Stimulated activated CD4-positive, alpha-beta T cell treated with anti-CD3 and anti-CD28 coated beads, Interleukin-4, amount 100 ng/mL, for 4 hours (primary cell): ENCODE results near the gene SLC35F3.

Experiments
- DNase-seq, 2 experiments: peaks; one replicate each; pipeline ENCODE4 v3.0.0-alpha.2; 2020

The SLC35F3 gene

DNA sequence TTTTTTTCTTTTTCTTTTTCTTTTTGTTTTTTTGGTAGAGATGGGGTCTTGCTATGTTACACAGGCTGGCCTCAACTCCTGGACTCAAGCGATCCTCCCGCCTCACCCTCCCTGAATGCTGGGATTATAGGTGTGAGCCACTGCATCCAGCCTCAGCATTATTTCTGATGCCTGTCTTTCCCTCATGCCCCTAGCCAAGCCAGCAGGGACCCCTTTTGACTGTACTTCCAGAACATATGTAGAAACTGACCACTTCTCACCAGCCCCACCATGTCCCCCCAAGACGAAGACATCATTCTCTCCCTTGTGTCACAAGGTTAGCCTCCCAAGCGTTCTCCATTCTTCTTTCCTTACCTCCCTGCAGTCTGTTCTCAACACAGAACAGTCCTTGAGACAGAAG, 360.8 kb downstream of the SLC35F3 start:
- no peak for DNase-seq

DNA sequence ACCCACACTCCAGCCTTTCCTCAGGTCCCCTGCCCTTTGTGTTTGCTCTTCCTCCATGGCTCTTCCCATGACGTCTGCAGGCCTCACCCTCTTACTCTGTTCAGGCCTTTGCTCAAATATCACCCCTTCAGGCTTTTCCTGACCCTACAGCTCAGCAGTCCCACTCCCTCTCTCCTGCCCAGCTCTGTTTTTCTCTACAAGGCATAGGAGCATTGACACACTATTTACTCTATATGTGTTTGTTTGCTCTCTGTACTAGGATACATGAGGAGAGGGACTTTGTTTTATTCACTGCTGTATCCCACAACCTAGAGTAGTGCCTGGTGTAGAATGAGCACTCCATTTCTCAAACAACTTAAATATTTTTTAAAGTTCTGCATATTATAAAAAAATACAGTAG, 361.4 kb downstream of the SLC35F3 start:
- DNase-seq, result no peak

DNA sequence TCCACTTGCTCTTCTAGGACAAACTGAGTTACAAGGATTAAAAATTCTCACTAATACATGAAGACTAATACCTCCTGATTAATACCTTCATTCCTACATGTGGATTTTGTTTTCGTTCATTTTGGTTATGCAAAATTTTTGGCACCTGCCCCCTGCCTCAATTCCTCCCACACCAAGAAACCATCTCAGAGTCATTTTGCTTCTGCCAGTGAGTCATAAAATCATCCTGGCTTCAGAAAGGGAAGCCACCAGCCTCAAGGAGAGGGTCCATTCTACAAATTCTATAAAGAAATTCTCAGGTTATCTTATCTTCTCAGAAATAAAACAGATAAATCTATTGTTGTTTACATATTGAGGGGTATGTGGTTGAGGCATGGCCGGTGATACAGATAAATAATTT, 365.6 kb downstream of the SLC35F3 start:
- DNase-seq, result no peak

DNA sequence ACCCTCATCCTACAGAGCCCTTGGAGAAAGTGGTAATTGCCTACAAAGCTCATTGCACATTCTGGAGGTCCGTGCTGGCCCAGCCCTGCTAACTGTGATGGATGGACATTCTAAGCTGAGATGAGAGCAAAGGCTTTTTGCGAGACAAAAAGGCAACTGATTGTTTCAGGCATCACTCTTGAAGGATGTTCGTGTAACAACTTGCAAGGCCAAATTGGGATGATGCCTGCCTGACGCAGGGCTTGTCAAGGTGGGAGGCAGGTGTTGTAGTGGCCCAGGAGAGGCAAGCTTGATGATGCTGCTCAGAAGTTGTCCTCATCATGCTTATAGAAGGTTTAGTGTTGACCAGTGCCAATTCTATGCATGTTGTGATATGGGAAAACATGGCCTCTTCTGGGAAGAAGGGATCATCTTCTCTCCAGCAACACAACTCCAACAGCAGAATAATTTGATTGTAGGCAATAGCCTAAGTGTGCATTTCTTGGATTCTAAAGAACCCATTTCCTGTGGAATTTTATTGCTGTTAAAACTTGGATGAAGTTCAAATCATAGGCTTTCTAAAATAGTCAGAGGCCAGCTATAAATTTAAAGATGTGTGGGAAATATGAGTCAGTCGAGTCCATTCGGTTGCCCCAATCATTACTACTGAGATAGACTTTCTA, 366.2 kb downstream of the SLC35F3 start:
- DNase-seq, result no peak

DNA sequence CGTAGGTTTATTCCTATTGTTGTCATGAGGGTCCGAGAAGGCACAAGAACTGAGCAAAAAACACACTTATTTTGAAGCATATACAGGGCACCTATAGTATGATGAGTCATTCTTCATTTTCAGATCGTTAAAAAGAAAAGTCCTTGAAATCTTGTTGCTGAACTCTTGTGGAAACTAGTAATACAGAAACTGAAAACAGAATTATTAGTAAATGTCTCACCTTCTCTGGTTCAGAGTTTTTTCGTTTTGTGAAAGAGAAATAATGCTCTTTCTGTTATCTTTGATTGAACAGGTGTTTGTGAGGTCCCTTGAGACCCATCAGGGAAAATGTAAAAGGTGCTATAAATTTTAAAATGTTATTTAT, 366.7 kb downstream of the SLC35F3 start:
- DNase-seq, result no peak

DNA sequence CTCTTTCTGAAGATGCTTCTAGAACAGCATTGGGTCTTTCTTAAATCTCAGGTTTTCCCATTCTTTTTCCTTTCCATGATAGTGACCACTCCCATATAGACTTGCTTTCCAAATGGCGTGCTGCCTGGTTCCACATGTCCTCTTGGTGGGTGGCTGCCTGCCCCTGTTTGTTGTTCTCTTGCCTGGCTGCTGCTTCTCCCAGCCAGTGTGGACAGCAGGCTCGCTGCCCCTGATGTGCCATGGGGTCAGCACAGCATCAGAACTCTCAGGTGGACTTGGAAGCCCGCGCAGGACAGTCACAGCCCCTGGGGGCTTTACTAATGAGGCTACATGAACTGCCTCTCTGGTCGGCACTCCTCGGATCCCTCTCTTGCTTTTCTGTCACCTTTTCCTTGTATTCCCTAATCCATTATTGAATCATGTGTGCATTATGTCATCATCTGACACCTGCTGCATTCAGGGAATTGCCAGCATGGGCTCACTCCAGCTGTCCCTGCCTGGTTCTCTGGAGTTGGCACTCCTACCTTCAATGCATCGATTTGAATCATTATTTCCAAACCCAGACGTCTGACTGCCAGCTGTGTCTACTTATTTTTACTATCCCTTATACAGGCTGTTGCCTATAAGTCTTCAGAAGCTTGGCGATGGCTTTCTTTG, 368.3 kb downstream of the SLC35F3 start:
- DNase-seq, result no peak

DNA sequence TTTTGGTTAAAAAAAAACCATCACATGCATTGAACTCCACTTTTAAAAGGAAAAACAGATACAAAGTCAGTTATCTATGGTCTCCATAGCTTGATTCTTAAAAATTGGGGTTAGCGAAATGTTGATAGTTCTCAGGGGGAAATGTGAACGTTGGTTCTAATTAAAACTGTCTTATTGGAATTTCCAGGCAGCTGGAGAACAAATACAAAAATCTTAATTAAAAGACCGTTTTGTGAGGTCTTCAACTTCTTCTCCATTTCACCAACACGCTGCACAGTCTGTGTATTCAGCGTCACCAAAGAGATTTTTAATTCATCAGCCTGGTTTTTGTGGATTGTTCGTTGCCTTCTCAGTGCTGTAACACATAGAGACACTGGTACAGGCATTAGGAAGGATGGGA, 369.5 kb downstream of the SLC35F3 start:
- DNase-seq, result no peak

DNA sequence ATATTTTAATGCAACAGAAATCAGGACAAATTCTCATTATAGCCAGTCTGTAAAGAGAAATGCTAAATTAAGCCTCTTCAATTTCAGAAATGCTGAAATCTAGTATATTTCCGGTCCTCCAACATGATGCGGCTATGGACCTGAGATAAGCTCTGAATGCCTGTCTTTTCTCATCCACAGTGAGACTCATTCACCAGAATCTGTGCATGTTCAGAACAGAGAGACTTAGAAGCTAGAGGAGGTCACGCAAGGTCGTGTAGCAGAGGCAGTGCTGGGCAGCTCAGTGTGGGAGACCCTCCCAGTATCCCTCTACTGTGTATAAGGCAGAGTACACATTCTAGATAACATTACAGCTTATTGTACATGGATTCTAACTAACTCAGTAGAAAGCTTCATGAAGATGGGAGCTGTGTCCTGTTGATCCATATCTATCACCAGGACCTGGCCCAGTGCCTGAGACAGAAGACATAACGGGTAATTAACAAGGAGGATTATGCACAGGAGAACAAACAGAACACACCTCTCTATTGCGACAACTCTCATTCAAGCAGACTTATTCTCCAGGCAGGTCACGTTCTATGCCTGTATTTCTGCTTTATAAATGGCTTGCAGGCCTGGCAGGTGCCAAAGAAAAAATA, 371.8 kb downstream of the SLC35F3 start:
- no peak for DNase-seq

DNA sequence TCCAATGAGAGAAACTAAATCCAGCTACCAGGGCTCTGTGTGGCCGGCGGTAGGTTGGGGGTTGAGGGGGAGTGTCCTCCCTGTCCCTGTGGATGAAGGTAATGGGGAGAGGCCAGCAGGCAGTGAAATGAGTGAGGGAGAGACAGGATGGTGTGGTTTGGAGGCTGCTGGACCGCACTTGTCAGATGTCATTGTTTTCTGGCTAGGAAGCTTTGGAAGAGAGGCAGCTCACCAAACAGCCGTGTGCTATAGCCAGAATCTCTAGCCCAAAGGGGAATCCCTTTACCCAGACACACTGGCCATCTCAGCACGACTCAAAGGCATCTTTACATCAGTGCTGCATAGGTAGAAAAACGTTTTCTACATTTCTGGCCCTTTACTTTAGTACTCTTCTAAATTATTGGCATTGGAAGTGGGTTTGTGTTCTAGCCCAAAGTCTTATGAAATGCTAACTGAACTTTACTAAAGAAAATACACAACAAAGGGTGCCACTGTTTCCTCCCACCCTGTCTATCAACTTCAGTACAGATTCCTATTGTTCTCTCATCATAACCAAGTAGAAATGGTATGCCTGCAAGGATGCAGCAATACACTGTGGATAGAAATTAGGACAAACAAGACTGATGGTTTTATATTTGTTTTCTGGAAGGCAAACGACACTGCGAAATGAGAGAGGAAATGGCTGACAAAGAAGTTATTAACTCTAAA, 372.8 kb downstream of the SLC35F3 start:
- no peak for DNase-seq

DNA sequence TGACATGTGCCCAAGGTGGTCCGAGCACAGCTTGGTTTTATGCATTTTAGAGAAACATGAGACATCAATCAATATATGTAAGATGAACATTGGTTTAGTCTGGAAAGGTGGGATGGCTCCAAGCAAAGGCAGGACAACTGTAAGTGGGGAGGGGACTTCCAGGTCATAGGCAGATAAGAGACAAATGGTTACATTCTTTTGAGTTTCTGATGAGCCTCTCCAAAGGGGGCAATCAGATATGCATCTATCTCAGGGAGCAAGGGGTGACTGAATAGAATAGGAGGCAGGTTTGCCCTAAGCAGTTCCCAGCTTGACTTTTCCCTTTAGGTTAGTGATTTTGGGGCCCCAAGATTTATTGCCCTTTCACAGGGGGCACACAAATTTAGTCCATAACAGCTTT, 374.5 kb downstream of the SLC35F3 start:
- no peak for DNase-seq

DNA sequence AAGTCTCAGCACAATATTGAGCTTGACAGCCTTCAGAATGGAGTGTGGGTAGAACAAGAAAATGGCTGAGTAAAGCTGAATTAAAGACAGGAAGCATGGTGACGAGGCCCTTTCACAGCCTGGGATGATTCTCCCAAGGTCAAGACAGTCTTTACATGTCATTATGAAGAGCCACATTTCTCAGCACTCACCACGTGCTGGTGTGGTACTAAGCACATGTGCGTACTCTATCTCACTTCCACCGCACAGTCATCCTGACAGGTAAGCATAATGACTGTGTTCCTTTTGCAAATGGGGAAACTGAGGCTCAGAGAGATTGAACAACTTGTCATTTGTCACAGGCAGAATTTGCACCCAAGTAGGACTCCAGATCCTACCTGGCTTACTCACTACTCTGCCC, 376.0 kb downstream of the SLC35F3 start:
- DNase-seq, result no peak

DNA sequence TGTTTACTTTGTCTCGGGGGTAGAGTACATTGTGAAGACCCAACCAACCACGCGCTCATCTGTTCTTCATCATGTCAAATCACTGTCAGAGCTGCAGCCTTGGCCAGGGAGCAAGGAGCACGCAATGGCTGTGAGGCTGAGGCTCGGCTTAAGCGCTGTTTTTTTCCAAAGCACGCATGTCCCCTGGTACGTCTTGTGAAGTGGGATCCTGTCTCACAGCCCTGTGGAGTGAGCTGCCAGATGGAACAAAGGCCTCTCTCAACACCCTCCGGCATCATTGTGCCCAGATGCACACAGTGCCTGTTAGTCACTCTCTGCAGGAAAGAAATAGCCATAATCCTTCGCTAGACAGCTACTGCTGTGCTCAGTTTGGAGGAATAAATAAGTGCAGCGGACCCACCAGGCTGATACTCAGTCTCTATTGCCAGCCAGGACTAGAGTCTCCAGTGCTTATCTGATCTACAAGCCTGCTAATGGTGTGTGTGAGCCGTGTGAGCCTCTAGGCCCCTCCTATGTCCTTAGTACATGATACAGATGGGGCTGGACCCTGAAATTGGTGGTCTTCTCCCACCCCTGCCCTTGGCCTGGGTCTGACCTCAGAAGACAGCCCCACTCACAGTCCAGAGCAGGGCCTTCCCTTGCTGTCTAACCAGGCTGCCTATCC, 377.5 kb downstream of the SLC35F3 start:
- no peak for DNase-seq

DNA sequence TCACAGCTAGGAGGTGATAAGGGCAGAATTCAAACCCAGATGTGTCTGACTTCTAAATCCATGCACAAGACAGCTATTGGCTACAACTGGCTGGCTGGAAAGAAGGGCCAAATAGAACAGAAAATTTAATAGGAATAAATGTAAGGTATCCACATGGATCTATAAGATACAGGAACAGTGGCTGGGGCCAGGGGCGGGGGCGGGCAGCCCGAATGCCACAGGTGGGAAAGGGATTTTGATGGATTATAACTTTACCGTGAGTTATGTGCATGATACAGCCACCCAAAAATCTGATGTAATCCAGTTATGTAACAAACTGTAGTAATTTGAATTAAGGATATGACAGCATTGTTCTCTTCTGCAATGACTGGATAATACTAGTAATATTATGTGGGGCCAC, 381.7 kb downstream of the SLC35F3 start:
- DNase-seq, result no peak

DNA sequence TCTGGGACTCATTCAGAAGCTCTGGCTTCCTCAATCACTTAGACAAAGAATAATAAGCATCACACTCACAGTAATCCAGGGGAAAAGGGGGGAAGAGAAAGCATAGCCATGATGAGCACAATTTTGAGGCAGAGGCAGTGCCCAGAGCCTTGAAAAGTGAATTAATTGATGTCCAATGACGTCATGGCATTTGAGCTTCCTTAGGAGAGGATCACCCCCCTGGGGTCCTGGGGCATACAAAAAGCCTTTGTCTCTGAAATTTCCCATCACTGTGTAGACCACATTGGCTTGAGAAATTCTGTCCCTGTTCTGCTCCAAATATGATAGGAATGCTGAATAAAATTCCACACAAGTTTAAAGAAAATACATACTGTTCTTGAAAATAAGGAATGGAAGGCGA, 384.5 kb downstream of the SLC35F3 start:
- no peak for DNase-seq

DNA sequence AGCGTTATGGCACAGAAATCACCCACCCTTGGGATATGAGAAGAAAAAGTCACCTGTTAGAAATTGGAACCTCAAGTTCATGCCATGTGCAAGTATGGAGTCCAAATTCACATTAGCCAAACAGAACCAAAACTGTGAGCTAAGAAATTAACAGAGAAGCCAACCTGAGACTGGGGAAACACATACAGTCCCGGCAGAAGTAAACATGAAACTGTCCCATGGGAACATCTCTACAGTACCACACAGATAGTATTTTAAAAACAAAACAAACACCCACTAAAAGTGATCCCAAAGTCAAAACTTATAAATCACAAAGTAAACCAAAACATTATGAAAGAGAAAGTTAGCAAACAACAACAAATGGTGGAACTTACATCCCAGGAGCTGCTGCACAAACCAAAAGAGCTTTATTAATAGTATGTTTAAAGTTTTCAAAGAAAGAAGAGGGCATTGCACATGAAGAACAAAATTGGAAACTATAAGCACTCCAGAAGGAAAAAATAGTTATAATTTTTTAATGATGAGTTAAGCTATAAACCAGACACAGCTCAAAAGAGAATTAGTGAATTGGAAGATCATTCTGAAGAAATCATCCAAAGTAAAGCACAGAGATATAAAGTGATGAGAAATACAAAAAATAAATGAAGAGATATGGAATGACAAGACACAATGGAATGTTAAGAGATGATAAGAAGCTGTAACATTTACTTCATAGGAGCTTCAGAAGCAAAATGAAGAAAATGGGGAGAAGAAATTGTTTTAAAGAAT, 385.2 kb downstream of the SLC35F3 start:
- DNase-seq, result no peak

DNA sequence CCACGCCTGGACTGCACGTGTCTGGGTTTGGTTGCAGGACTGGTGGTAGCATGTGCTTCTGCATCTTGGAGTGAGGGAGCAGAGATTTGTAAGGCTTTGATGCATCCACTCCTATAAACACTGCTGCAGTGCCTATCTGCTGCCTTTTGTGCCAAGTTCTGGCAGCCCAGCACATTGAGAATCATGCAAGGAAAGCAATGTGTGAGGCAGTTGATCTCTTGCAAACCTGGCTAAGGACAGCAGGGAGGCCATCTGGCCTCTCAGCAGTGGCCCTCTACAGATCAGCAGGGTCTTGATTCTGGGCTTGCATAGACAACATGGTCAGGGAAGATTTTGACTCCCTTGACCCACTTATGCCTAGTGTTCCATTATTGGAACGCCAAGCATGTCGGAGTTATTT, 387.5 kb downstream of the SLC35F3 start:
- DNase-seq, result no peak

DNA sequence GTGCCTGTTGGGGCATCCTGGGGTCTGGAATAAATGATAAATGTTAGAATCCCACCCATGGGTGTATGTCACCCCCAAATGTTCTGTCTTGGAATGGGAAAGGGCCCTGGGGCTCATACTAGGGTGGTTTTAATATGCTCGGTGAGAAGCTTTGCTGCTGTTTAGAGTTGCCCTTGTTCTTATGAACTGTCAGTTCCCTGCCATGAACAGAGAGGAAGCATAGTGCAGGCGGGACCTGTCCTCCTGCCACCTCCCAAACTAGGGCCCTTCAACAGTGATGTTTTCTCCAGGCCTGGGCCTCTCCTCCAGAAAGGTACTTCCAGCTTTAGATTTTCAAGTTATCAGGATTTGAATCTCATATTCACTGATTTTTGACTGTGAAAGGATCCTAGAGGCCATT, 388.1 kb downstream of the SLC35F3 start:
- no peak for DNase-seq

DNA sequence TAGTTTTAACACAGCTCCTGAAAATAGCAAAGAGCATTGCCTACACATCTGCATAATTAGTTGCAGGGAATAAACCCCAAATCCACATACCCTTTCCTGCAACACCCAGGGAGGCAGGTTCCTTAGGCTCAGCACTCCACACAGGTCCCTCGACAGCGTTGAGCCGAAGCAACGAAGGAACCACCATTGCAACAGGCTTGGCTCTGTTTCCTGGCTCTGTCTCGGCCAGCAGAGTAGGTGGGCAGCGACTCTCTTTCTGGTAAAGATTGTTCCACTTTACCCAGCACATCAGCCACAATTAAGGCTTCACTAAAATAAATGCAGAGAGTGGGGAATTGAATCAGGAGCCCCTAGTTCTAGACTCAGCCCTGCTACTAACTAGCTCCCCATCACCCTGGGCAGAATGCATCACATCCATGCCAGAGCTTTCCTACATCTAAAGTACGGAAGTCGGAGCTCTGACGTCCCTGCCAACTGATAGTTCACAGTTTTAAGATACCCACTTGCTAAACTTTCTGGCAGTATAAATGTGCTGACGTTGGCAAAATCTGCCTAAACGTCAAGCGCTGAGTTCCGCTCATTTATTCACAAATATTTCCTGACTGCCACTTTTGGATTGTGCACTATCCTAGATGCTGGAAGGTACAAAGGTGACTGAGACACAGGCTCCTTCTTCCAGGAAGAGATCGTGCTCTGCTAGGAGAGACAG, 389.8 kb downstream of the SLC35F3 start:
- no peak for DNase-seq

DNA sequence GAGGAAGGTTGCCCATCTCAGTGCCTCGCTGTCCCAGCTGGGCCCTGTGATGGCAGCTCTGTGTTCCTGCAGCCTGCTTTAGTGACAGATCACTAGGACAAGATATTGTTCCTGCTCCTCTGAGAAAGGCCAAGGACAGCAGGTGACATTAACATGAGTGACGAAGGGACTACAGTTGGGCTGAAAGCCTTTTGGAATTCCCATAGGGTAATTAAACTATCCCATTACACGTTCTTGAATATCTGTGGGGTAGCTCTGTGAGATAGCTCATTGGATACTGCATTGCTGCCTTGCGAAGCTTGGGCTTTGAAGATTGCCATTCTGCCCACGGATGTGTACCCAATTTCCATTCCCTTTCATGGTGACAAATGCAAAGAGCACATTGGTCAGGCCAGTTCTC, 390.6 kb downstream of the SLC35F3 start:
- DNase-seq, result no peak

DNA sequence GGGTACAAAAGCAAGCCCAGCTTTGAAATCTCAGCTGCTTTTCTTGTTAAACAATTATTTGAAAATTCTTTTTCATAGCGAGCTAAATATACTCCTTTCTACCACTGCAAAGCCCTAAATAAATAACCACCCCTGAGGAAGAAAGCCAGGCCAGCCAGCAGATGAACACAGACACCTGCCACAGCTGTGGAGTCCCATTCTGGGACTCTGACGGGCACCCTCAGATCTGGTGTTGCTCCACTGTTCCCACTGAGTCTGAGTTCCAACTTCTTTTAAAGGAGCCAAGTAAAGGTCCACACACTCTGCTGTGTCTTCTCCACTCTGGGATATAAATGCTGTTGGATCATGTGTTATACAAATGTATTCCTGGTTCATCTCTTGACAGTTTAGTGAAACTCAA, 391.1 kb downstream of the SLC35F3 start:
- no peak for DNase-seq

DNA sequence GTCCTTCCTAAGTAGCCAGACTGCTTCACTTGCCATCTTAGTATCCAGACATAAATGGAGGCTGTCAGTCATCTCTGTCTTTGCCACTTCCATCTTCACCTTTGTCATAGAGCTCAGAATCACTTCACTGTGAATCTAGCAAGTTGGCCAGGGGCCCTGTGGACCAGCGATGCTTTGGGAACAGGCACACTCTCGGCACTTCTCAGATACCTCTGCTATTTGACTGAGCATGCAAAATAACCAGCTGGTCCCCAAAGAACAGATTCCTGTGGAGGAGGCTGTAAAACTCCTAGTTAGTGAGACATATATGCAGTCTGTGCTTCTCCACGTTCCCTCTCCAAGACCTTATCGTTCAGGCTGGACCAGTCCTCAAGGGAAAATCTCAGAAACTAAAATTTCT, 392.0 kb downstream of the SLC35F3 start:
- DNase-seq, result no peak

DNA sequence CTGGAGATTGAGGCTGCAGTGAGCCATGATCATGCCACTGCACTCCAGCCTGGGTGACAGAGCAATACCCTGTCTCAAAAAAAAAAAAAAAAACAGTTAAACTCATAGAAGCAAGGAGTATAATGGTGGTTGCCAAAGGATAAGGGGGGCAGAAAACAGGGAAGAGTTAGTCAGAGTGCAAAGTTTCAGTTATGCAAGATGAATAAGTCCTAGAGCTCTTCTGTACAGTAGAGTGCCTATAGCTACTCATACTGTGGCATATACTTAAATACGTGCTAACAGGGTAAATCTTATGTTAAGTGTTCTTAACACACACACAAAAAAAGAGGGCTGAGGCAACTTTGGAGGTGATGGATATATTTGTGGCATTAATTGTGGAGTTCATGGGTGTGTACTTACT, 393.2 kb downstream of the SLC35F3 start:
- DNase-seq, result no peak
